Astrocyte (in vitro differentiated cells and primary cell): ENCODE data around the gene UBE2E3. TPM values are rescaled to one million over a fixed set of nuclear protein-coding genes. Genes with fewer than 3 reads are reported as not detected.

Experiments used
- DNase-seq: peaks from one replicate; pipeline ENCODE4 v3.0.0-alpha.2; 2010; ENCODE audit warnings: low read depth
- FAIRE-seq: peaks from 2 replicates; lab custom pipeline; 2011; peaks lifted over from hg19 to GRCh38; lab: Jason Lieb, UNC
- H2AFZ ChIP-seq: 2 replicates; pipeline ENCODE4 v1.6.0; 2012; ENCODE audit warnings: low read depth, low read length, inconsistent platforms
- H3K27ac ChIP-seq: 2 replicates; pipeline ENCODE4 v1.5.1; 2011; ENCODE audit warnings: low read depth, low read length, inconsistent platforms
- H3K27me3 ChIP-seq: 2 replicates; pipeline ENCODE4 v1.6.0; 2011; ENCODE audit warnings: low read length, inconsistent platforms; ENCODE audit not compliant: insufficient read depth
- H3K36me3 ChIP-seq: 2 replicates; pipeline ENCODE4 v1.5.1; 2011; ENCODE audit warnings: low read length, inconsistent platforms; ENCODE audit not compliant: insufficient read depth
- H3K4me1 ChIP-seq: 2 replicates; pipeline ENCODE4 v1.5.1; 2011; ENCODE audit warnings: low read length, inconsistent platforms; ENCODE audit not compliant: insufficient read depth
- H3K4me2 ChIP-seq: 2 replicates; pipeline ENCODE4 v1.6.0; 2012; ENCODE audit warnings: low read length, inconsistent platforms
- H3K4me3 ChIP-seq: 2 replicates; pipeline ENCODE4 v1.5.1; 2011; ENCODE audit warnings: low read depth, mild to moderate bottlenecking, low read length, inconsistent platforms; ENCODE audit not compliant: insufficient read depth
- H3K79me2 ChIP-seq: 2 replicates; pipeline ENCODE4 v1.6.0; 2012; ENCODE audit warnings: mild to moderate bottlenecking, low read length, inconsistent platforms; ENCODE audit not compliant: insufficient read depth
- H3K9ac ChIP-seq: 2 replicates; pipeline ENCODE4 v1.6.0; 2012; ENCODE audit warnings: mild to moderate bottlenecking, low read length, inconsistent platforms
- H3K9me3 ChIP-seq: 2 replicates; pipeline ENCODE4 v1.5.1; 2012; ENCODE audit warnings: low read depth, mild to moderate bottlenecking, low read length, inconsistent platforms; ENCODE audit not compliant: insufficient read depth
- H4K20me1 ChIP-seq: 2 replicates; pipeline ENCODE4 v1.6.0; 2012; ENCODE audit warnings: low read length, inconsistent platforms; ENCODE audit not compliant: insufficient read depth
- H3K27ac Mint-ChIP-seq: one replicate; pipeline ENCODE4 v1.8.0; 2021; ENCODE audit warnings: mild to moderate bottlenecking, mixed read lengths; ENCODE audit not compliant: unreplicated experiment
- H3K27me3 Mint-ChIP-seq: one replicate; pipeline ENCODE4 v1.8.0; 2021; ENCODE audit warnings: low read depth, mixed read lengths; ENCODE audit not compliant: unreplicated experiment
- H3K36me3 Mint-ChIP-seq: one replicate; pipeline ENCODE4 v1.8.0; 2021; ENCODE audit warnings: low read depth, mixed read lengths; ENCODE audit not compliant: unreplicated experiment
- H3K4me1 Mint-ChIP-seq: one replicate; pipeline ENCODE4 v1.8.0; 2021; ENCODE audit warnings: low read depth, mixed read lengths; ENCODE audit not compliant: unreplicated experiment
- H3K4me3 Mint-ChIP-seq: one replicate; pipeline ENCODE4 v1.8.0; 2021; ENCODE audit warnings: mild to moderate bottlenecking, moderate library complexity, mixed read lengths; ENCODE audit not compliant: unreplicated experiment
- H3K9me3 Mint-ChIP-seq: one replicate; pipeline ENCODE4 v1.8.0; 2021; ENCODE audit warnings: mild to moderate bottlenecking, mixed read lengths; ENCODE audit not compliant: unreplicated experiment
- CTCF ChIP-seq: IDR thresholded peaks from 2 replicates; pipeline ENCODE4 v1.5.1; 2011; ENCODE audit warnings: low read depth, mild to moderate bottlenecking, inconsistent platforms, low read length, moderate library complexity; ENCODE audit not compliant: insufficient read depth
- EZH2 ChIP-seq: IDR thresholded peaks from 2 replicates; pipeline ENCODE4 v1.6.1; 2012; ENCODE audit warnings: mild to moderate bottlenecking, low read length, inconsistent platforms; ENCODE audit not compliant: insufficient read depth
- total RNA-seq: library from RNA; stranded (reverse); gene quantifications from 2 replicates; pipeline ENCODE4 v1.2.1, GENCODE V29; 2021

UBE2E3 gene
- total RNA-seq, 1 donor from 2014 or later: 140 TPM

- Histone ChIP-seq H3K9ac (no peak overlapping the region), H3K4me2 (no peak overlapping the region), H3K79me2 (no peaks in the 10 kb centered on the region), H3K36me3 (no peaks in the 10 kb centered on the region), H4K20me1 (no peaks in the 10 kb centered on the region), H3K27ac (no peak overlapping the region), H3K4me1 (peaks cover 15% of the 10 kb centered on the region), H3K27me3 (no peaks in the 10 kb centered on the region), H3K4me3 (no peak overlapping the region), H3K9me3 (no peaks in the 10 kb centered on the region), H2AFZ (no peak overlapping the region)
- no peak for TF ChIP-seq EZH2
- Mint-ChIP-seq H3K36me3 (no peaks in the 10 kb centered on the region), H3K27me3 (no peaks in the 10 kb centered on the region), H3K4me1 (peaks cover 17% of the 10 kb centered on the region), H3K27ac (no peak overlapping the region), H3K4me3 (no peak overlapping the region), H3K9me3 (no peaks in the 10 kb centered on the region)
- FAIRE-seq: peak; percentile 52
- no peak for DNase-seq
Observed at GRCh38 chr2:181105562-181105961, 125.2 kb downstream of the UBE2E3 start.

- no peak overlapping the region for H3K27ac Mint-ChIP-seq
- no peaks in the 10 kb centered on the region for H3K79me2 ChIP-seq
- no peaks in the 10 kb centered on the region for H3K9me3 Mint-ChIP-seq
- no peaks in the 10 kb centered on the region for H3K9me3 ChIP-seq
- no peak overlapping the region for H3K4me3 ChIP-seq
- no peaks in the 10 kb centered on the region for H3K36me3 Mint-ChIP-seq
- H3K4me1 Mint-ChIP-seq: peaks cover 17% of the 10 kb centered on the region
- peak; percentile 41 for FAIRE-seq
- TF ChIP-seq CTCF (no peak), EZH2 (no peak)
- H3K36me3 ChIP-seq: no peaks in the 10 kb centered on the region
- peak; percentile 14 for DNase-seq
- no peak overlapping the region for H3K4me3 Mint-ChIP-seq
- peak overlapping the region; percentile 4 for H3K4me2 ChIP-seq
- H3K4me1 ChIP-seq: peaks cover 15% of the 10 kb centered on the region
- no peaks in the 10 kb centered on the region for H3K27me3 ChIP-seq
- H3K9ac ChIP-seq: no peak overlapping the region
- no peaks in the 10 kb centered on the region for H3K27me3 Mint-ChIP-seq
- no peaks in the 10 kb centered on the region for H4K20me1 ChIP-seq
- no peak overlapping the region for H2AFZ ChIP-seq
- no peak overlapping the region for H3K27ac ChIP-seq
Observed at GRCh38 chr2:181106229-181106628, 125.8 kb downstream of the UBE2E3 start.

- Histone ChIP-seq H3K27me3 (no peaks in the 10 kb centered on the region), H3K27ac (peak overlapping the region; percentile 26), H3K4me1 (peaks cover 15% of the 10 kb centered on the region), H3K9me3 (no peaks in the 10 kb centered on the region), H3K9ac (no peak overlapping the region), H3K4me3 (no peak overlapping the region), H2AFZ (no peak overlapping the region), H3K4me2 (peak overlapping the region; percentile 57), H3K79me2 (no peaks in the 10 kb centered on the region), H3K36me3 (no peaks in the 10 kb centered on the region), H4K20me1 (no peaks in the 10 kb centered on the region)
- peak overlapping the region; percentile 59 for H3K27ac Mint-ChIP-seq
- FAIRE-seq (peak; percentile 96), DNase-seq (peak; percentile 91)
- H3K9me3 Mint-ChIP-seq: no peaks in the 10 kb centered on the region
- H3K4me3 Mint-ChIP-seq: no peak overlapping the region
- no peaks in the 10 kb centered on the region for H3K36me3 Mint-ChIP-seq
- H3K4me1 Mint-ChIP-seq: peaks cover 17% of the 10 kb centered on the region
- no peaks in the 10 kb centered on the region for H3K27me3 Mint-ChIP-seq
- no peak for TF ChIP-seq CTCF
- TF ChIP-seq EZH2: no peak
Observed at GRCh38 chr2:181106789-181107627, 126.6 kb downstream of the UBE2E3 start.
